GM10847 (cell line): ENCODE measurements around the gene VCL.

ENCODE experiments used
- POLR2A ChIP-seq: IDR thresholded peaks from 2 replicates; pipeline ENCODE4 v1.6.1; 2011; ENCODE audit not compliant: insufficient read length; ENCODE audit errors: extremely low read depth

The VCL gene

DNA sequence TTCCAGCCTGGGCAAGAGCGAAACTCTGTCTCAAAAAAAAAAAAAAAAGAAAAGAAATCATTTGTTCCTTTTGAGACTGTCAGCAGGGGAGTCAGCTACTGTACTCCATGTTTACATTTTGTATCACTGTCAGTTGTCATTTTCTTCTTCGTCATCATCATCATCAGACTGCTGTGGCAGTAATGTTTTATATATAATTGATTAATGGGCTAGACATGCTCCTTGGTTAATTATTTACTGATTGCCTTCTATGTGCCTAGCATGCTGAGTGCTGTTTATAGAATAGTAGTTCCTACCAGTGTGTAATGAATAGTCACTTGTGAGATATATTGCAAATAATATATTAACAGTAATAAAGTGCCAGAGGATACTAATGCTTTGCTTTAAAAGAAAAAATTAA, 50.5 kb downstream of the VCL start:
- TF ChIP-seq POLR2A, result no peak

DNA sequence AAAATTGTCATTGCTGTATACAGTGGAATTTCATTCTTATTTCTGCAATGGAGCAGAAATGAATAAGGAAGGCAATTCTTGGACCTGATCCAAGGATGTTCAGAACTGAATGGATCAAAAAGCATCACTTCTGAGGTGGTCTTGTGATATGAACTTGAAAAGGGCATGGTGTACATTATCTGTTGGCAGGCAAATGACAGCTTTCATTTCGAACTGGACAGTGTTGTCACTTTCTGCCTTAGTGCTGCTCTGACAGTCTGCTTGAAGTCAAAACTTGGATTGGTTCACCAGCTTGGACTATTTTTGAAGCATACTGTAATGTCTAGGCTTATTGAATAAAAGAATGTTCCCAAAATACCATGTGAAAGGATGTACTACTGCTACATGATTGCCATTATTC, 52.0 kb downstream of the VCL start:
- no peak for TF ChIP-seq POLR2A

DNA sequence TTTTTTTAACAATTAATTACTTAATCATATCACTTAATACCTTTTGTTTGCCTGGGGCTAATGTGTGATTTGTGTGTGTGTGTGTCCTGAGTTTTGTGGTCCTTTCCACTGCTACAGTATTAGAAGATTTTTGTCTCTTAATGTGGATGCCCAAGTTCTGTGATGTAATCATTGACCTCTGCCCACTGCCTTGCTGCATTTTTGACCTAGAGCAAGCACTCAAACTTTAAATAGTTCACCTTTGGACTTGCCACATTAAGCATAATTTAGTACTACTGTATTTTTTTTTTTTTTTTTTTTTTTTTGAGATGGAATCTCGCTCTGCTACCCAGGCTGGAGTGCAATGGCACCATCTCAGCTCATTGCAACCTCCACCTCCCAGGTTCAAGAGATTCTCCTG, 52.7 kb downstream of the VCL start:
- TF ChIP-seq POLR2A, result no peak

GRCh38 chr10:74051736-74052342, 53.9 kb downstream of the VCL start:
- no peak for TF ChIP-seq POLR2A

- TF ChIP-seq POLR2A, result no peak
Observed at GRCh38 chr10:74052994-74053393, 55.1 kb downstream of the VCL start.

GRCh38 chr10:74055383-74056049, 57.6 kb downstream of the VCL start:
- TF ChIP-seq POLR2A, result no peak

DNA sequence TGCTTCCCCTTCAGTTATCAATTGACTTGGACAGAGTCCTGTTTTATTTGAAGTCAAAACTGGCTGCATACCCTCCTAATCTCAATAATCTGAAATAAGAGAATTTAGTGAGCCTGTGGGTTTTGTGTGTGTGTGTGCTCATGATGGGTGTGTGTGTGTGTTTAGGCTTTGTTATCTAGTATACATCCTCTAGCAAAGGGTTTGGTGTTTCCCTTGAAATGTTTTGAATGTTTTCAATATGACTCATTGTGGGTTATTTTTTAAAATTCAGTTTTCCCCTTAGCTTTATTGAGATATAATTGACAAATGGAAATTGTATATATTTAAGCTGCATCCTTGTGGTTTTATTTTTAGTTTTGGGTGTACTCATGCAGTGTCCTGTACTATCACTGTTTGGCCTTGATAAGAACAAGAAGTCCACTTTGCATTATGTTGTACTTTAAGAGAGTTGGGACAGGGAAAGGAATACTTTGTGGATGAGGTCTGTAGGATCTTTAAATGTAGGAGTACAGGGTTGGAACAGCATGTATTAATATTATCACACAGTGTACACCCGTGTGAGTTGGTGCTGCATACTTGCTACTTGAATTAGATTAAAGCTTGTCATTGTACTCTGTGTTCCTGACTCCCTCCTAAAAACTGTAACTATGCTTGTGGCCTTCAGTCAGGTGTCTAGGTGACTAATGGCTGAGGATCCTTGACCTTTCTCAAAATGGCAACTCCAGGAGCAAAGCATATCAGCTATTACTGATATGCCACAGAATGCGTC, 58.3 kb downstream of the VCL start:
- no peak for TF ChIP-seq POLR2A

GRCh38 chr10:74058071-74058470, 60.2 kb downstream of the VCL start:
- no peak for TF ChIP-seq POLR2A

DNA sequence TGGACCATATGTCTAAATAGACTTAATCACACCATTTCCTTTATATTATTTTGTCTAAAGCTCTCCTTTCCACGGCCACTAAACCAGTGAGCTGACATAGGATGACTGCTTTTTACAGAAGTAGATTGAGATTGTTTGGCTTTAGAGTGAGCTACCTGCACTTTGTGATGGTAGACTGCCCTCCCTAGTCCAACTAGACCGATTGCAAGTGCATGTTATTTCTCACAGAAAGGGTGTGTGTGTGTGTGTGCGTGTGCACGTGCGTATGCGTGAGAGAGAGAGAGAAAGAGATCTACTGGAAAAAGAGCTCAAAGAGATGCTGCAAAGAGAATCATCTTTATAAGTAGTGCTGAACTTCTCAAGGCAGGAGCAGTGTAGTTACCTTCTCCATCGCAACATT, 60.7 kb downstream of the VCL start:
- TF ChIP-seq POLR2A, result no peak

- no peak for TF ChIP-seq POLR2A
Observed at GRCh38 chr10:74061104-74061503, 63.2 kb downstream of the VCL start.

DNA sequence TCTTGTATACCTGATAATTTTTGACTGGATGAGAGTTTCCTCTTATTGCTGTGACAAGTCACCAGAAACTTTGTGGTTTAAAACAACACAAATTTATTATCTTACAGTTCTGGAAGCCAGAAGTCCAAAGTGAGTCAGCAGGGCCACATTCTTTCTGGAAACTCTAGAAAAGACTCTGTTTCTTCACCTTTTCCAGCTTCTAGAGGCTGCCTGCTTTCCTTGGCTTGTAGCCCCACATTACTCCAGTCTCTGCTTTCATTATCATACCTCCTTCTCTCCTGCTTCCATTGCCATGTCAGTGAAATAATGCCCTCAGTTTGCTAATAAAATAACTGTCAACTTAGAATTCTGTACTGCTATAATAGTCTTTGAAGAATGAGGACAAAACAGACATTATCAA, 65.3 kb downstream of the VCL start:
- no peak for TF ChIP-seq POLR2A

- no peak for TF ChIP-seq POLR2A
Observed at GRCh38 chr10:74067373-74068352, 69.7 kb downstream of the VCL start.

GRCh38 chr10:74071157-74071556, 73.2 kb downstream of the VCL start:
- no peak for TF ChIP-seq POLR2A

- no peak for TF ChIP-seq POLR2A
Observed at GRCh38 chr10:74072503-74072902, 74.6 kb downstream of the VCL start.

GRCh38 chr10:74075906-74076305, 78.0 kb downstream of the VCL start:
- no peak for TF ChIP-seq POLR2A
